GM18502 (cell line): Measurements from ENCODE around the gene IL3RA.
"Not testable (repeated sequence)": the region's sequence is repeated elsewhere in the genome, so short reads cannot be mapped to it uniquely, and the experiment has no call there.

Source experiments
- ATAC-seq: cut with Tn5 transposase; IDR thresholded peaks from one replicate; pipeline ENCODE4 v1.9.1; 2021; ENCODE audit warnings: mild to moderate bottlenecking; ENCODE audit not compliant: unreplicated experiment, poor library complexity

IL3RA gene

DNA sequence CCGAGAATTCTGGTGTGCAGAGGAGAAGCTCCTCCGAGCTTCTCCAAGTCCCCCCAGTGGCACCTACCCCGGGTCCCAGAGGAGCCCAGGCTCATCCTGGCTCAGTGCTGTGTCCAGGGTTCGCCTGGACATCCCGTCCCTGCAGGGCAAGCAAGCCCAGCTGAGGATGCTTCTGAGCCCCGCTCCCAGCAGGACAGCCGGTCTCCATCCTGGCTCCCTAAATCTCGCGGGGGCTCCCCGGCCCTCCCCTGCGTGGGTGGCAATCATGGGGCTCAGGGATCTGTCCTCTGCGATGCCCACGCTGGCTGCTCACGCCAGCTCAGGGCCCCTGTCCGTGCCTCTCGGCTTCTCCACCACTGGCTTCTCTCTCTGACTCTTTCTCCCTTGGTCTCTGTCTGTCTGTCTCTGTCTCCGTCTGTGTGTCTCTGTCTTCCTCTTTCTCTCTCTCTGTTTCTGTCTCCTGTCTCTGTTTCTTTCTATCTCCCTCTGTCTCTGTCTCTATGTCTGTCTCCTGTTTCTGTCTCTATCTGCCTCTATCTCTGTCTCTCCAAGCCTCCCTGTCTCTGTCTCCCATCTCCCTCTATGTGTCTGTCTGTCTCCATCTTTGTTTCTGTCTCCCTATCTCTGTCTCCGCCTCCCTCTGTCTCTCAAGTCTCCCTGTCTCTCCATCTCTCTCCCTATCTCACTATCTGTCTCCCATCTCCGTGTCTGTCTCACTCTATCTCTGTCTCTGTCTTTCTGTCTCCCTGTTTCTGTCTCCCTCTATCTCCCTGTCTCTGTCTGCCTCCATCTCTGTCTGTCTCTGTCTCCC lies 83.2 kb downstream of the IL3RA start:
- ATAC-seq: no peak

DNA sequence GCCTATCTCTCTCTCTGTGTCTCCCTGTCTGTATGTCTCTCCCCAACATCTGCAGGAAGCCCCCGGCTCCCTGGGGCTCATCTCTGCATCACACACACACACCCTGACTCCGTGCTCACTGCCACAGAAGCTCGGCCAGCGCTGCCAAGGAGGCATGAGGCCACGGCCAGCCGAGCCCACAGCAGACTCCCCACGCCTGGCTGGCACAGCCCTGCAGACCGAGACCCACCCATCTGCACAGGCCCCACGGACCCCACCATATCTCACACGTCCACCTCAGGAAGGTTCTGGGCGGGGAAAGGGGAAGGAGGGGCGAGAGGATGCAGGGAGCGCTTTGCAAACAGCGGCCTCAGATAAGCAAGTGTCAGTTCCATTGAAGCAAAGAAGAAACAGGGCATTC lies 83.8 kb downstream of the IL3RA start:
- no peak for ATAC-seq

DNA sequence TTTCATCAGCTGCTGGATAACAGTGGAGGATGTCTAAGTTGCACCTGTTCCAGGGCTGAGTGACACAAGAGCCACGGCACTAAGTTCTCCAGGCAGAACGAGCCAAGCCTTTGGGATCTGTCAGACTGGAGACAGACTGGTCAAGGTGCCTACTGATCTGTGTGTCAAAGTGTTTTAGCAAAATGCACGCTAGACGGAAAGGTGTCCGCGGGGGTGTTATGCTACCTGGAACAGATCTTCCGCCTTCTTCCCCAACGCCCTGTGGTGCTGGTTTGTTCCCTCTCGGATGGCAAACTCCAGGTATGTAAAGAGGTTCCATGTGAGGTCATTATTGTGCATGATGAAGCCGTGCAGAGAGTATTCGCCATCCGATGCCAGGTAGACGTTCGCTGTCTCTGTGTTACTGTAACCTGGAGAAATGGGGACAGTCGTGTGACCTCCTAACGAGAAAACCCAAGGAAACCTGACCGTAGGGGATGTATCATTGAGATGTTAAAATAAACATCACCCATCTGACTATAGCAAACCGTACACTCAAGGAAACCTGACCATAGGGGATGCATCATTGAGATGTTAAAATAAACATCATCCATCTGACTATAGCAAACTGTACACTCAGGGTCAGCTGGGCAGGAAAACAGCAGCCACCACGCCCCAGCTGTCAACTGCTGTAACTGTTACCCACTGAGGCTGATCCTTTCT lies 85.0 kb downstream of the IL3RA start:
- ATAC-seq: no peak

DNA sequence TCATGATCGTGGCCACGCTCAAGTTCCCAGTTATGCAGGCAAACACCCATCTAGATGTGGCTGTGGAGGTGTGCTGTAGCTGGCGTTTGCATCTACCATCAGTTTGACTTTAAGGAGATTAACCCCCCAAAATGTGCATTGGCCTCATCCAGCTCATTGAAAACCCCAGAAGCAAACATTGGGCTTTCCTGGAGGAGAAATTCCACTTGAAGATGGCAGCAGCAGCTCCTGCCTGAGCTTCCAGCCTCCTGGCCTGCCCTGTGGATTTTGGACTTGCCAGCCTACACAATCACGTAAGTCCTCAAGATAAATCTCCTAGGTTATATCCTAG lies 85.5 kb downstream of the IL3RA start:
- ATAC-seq: no peak

DNA sequence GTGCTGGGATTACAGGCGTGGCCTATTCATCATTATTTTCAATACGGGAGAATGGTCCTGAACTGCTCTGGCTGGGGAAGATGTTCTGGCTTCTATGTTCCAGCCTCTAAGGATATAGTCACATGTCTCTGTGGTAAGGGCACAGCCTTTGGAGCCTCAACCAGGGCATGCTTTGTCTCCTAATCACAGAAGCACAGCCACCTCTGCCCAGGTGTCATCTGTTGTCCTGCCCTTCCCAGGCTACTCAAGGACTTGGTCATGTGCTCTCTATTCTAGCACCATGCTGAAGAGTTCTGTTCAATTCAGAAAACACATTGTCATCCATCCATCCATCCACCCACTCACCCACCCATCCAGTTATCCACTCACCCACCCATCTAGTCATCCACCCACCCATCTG lies 86.6 kb downstream of the IL3RA start:
- ATAC-seq: no peak

DNA sequence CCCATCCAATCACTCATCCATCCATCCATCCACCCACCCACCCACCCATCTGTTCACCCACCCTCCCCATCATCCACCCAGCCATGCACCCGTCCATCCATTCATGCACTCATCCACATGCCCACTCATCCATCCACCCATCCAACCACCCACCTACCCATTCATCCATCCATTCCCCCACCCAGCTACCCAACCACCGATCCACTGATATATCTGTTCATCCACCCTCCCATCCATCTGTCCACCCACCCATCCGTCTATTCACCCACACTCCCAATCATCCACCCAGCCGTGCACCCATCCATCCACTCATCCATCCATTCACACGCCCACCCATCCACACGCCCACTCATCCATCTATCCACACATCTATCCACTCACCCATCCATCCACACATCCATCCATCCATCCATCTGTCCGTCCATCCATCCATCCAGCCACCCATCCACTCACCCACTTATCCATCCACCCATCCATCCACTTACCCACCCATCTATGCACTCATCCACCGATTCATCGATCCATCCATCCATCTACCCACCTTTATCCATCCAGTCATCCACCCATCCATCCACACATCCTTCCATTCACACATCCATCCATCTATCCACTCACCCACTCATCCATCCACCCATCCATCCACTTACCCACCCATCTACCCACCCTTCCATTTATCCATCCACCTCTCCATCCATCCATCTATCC lies 87.7 kb downstream of the IL3RA start:
- no peak for ATAC-seq

DNA sequence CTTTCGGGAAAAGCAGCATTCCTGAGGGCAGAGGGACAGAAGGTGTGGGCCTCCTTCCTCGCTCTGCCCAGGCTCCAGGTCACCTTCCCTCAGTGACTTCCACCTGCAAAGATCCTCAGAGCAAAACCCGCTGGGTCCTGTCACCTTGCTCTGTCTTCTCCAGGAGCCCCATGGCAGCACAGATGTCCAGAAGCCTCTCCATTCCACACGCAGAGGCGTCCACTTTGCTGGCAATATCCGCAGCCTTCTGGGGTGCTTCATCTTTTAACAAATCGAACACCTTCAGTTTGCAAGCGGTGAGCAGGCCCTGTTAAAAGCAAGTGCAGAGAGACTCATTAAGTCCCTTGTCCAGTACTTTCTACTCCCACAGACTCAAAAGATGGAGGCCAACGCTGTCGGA lies 88.8 kb downstream of the IL3RA start:
- ATAC-seq: no peak

DNA sequence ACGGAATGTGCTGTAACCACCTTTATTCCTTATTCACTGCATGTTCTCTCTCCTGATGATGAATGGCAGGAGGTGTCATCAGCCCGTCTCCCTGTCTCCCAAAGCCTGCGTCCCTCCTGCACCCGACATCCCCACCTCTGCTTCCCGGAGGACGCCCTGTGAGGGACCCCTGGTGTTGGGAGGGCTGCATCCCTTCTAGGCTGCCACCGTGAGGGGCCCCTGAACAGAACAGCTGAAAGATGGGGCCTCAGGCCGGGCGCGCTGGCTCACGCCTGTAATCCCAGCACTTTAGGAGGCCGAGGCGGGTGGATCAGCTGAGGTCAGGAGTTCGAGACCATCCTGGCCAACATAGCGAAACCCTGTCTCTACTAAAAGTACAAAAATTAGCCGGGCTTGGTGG lies 89.7 kb downstream of the IL3RA start:
- not testable (repeated sequence) for ATAC-seq

DNA sequence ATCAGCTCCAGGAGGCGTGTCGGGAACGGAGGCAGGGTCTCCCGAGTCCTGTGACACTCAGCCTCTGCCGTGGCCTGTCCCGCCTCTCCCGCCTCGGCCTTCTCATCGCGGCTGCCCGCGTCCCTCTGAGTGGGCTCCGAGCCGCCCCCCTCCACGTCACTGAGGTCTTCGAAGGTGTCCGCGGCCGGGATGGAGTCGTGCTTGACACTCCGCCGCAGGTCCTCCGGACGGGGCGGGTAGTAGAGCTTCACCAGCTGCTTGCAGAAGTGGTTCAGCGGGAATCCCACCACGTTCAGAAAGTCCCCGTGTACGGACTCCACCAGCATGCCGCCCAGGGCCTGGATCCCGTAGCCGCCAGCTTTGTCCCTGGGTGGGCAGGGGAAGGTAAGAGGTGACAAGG lies 91.2 kb downstream of the IL3RA start:
- ATAC-seq: no peak

DNA sequence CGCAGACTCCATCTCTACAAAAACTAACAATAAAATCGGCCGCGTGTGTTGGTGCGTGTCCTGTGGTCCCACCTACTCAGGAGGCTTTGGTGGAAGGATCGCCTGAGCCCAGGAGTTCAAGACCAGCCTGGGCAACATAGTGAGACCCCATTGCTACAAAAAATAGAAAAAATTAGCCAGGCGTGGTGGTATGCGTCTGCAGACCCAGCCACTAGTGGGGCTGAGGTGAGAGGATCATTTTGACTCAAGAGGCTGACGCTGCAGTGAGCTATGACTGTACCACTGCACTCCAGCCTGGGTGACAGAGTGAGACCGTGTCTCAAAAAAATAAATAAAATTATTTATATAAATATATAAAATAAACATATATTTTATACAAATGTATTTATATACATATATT lies 93.9 kb downstream of the IL3RA start:
- no peak for ATAC-seq
